GM12878 (cell line): Measurements from ENCODE around the gene SLC35B4.

Source experiments
- BMI1 ChIP-seq: fragments of 450-650 bp; IDR thresholded peaks from 2 replicates; pipeline ENCODE4 v1.6.1; 2016; ENCODE audit warnings: mild to moderate bottlenecking, moderate library complexity, borderline replicate concordance
- CEBPB ChIP-seq, 2 experiments: fragments of 150-350 bp in 1 of 2; IDR thresholded peaks; 2 replicates each; pipeline ENCODE4 v1.6.1; 2012 to 2014; ENCODE audit warnings: low read depth in 2 of 2, low read length in 2 of 2, borderline replicate concordance in 1 of 2, inconsistent platforms in 1 of 2
- NBN ChIP-seq: fragments of 450-650 bp; IDR thresholded peaks from 2 replicates; pipeline ENCODE4 v1.6.1; 2016
- USF2 ChIP-seq: IDR thresholded peaks from 2 replicates; pipeline ENCODE4 v1.6.1; 2011; ENCODE audit warnings: low read depth, low read length, improper control_type of control experiment, borderline replicate concordance
- ZBED1 ChIP-seq: IDR thresholded peaks from 2 replicates; pipeline ENCODE4 v1.6.1; 2016; ENCODE audit warnings: borderline replicate concordance

- TF ChIP-seq NBN (no peak), BMI1 (no peak), ZBED1 (no peak), CEBPB (IDR thresholded peaks at IDR 0.05; ENCODE audit: borderline replicate concordance in 1 of 2, low read depth in 2 of 2, low read length in 2 of 2) (no peak), USF2 (no peak)
Measured at GRCh38 chr7:134353411-134353810, 36.7 kb upstream of the SLC35B4 start.
